K562 (cell line): ENCODE results near the gene KCNK4. TPM values are rescaled to one million over a fixed set of nuclear protein-coding genes. Genes with fewer than 3 reads are reported as not detected.

Experiments
- C11orf30 ChIP-seq: fragments of 450-650 bp; IDR thresholded peaks from 2 replicates; pipeline ENCODE4 v1.6.1; 2016; ENCODE audit warnings: low read depth, mild to moderate bottlenecking
- EP400 ChIP-seq: fragments of 450-650 bp; IDR thresholded peaks from 2 replicates; pipeline ENCODE4 v1.6.1; 2017; ENCODE audit warnings: antibody characterized with exemption, mild to moderate bottlenecking, moderate library complexity
- ETV6 ChIP-seq, 3 experiments: fragments of 150-350 bp in 1 of 3; sonication (generic) in 1 of 3; formaldehyde crosslinking in 1 of 3; IDR thresholded peaks; 2 replicates each; pipeline versions ENCODE4 v1.6.1 to v1.8.0; 2014 to 2022; ENCODE audit warnings: borderline replicate concordance in 2 of 3, low read depth in 2 of 3, antibody characterized with exemption in 1 of 3, low read length in 1 of 3, mild to moderate bottlenecking in 1 of 3, missing genetic modification reagents in 1 of 3
- FOXA3 ChIP-seq, 2 experiments: fragments of 450-650 bp in 1 of 2; sonication (generic) in 1 of 2; formaldehyde crosslinking; IDR thresholded peaks in 1 of 2; conservative IDR thresholded peaks in 1 of 2; 2 replicates each; pipeline versions ENCODE4 v1.4.0 to v1.8.0; 2020 to 2022; ENCODE audit warnings: mild to moderate bottlenecking in 2 of 2, missing genetic modification reagents in 1 of 2
- GTF2A2 ChIP-seq: IDR thresholded peaks from 2 replicates; pipeline ENCODE4 v1.6.1; 2016; ENCODE audit warnings: mild to moderate bottlenecking, missing genetic modification characterization, missing compliant biosample characterization
- KDM4B ChIP-seq, 2 experiments: fragments of 450-650 bp in 1 of 2; sonication (generic) in 1 of 2; IDR thresholded peaks; 2 replicates each; pipeline ENCODE4 v1.6.1; 2016 to 2017; ENCODE audit warnings: borderline replicate concordance in 2 of 2, antibody characterized with exemption in 1 of 2, low read depth in 1 of 2, mild to moderate bottlenecking in 1 of 2
- KLF13 ChIP-seq: fragments of 450-650 bp; IDR thresholded peaks from 2 replicates; pipeline ENCODE4 v1.6.1; 2016; ENCODE audit warnings: missing genetic modification characterization, low read depth, mild to moderate bottlenecking, missing compliant biosample characterization, moderate library complexity, borderline replicate concordance
- MTA3 ChIP-seq: fragments of 450-650 bp; formaldehyde crosslinking; IDR thresholded peaks from 2 replicates; pipeline ENCODE4 v1.6.1; 2017; ENCODE audit warnings: mild to moderate bottlenecking, borderline replicate concordance
- PHB ChIP-seq: fragments of 250-450 bp; sonication (Bioruptor Pico); IDR thresholded peaks from 2 replicates; pipeline ENCODE4 v1.5.0; 2021
- PHF8 ChIP-seq: fragments of 200-600 bp; sonication (generic); IDR thresholded peaks from 2 replicates; pipeline ENCODE4 v1.6.1; 2012; ENCODE audit warnings: mixed run types, mild to moderate bottlenecking, inconsistent platforms, low read length, moderate library complexity, borderline replicate concordance
- TEAD4 ChIP-seq, 2 experiments: sonication (generic) in 1 of 2; formaldehyde crosslinking in 1 of 2; IDR thresholded peaks; 2 replicates each; pipeline versions ENCODE4 v1.6.1 to v1.8.0; 2012 to 2022; ENCODE audit warnings: borderline replicate concordance in 1 of 2, inconsistent platforms in 1 of 2, low read length in 1 of 2, mild to moderate bottlenecking in 1 of 2, missing genetic modification reagents in 1 of 2
- ZEB2 ChIP-seq: fragments of 450-650 bp; IDR thresholded peaks from 2 replicates; pipeline ENCODE4 v1.6.1; 2016
- ZFP91 ChIP-seq: sonication (generic); formaldehyde crosslinking; IDR thresholded peaks from 2 replicates; pipeline ENCODE4 v1.8.0; 2022; ENCODE audit warnings: mild to moderate bottlenecking, missing genetic modification reagents
- ZNF263 ChIP-seq: sonication (generic); formaldehyde crosslinking; IDR thresholded peaks from 2 replicates; pipeline ENCODE4 v1.8.0; 2022; ENCODE audit warnings: mild to moderate bottlenecking, missing genetic modification reagents, borderline replicate concordance
- ZNF280B ChIP-seq: fragments of 250-450 bp; sonication (Bioruptor Pico); IDR thresholded peaks from 2 replicates; pipeline ENCODE4 v1.5.1; 2021; ENCODE audit warnings: mild to moderate bottlenecking
- polyA plus RNA-seq, 8 experiments: library from polyadenylated mRNA; depleted of rRNA in 4 of 8; stranded (reverse) in 5 of 8; unstranded in 3 of 8; fragments of >200 nt; fragmentation: Nextera tagmentation in 2 of 8; fragmentation: Illumina TruSeq in 1 of 8; extraction: Ambion mirVana in 2 of 8; extraction: Trizol in 1 of 8; gene quantifications; 2 replicates each; pipeline versions ENCODE4 v1.2.1 to v1.2.3, GENCODE V29; 2011 to 2014; ENCODE audit warnings: inconsistent platforms in 1 of 8, missing spikeins in 1 of 8
- total RNA-seq, 7 experiments: library from RNA; depleted of rRNA in 6 of 7; stranded (reverse); fragments of >200 nt in 6 of 7; fragmentation: Illumina TruSeq in 2 of 7; extraction: Trizol in 2 of 7; gene quantifications; 2 replicates each; pipeline versions ENCODE4 v1.2.1 to v1.2.3, GENCODE V29; 2011 to 2021; ENCODE audit warnings: low replicate concordance in 1 of 7
- TF ChIP-seq, protein P1 (sequence below), 2 experiments: IDR thresholded peaks in 1 of 2; conservative IDR thresholded peaks in 1 of 2; 2 replicates each; pipeline ENCODE4 v1.6.1; 2016; ENCODE audit warnings: low read depth in 2 of 2, mild to moderate bottlenecking in 1 of 2, missing compliant biosample characterization in 1 of 2, missing genetic modification characterization in 1 of 2, moderate library complexity in 1 of 2
- TF ChIP-seq, protein P2 (sequence below): fragments of 250-450 bp; sonication (Bioruptor Pico); IDR thresholded peaks from 2 replicates; pipeline ENCODE4 v1.8.0; 2022; ENCODE audit warnings: inconsistent platforms, mild to moderate bottlenecking, moderate library complexity, borderline replicate concordance

The KCNK4 gene
- total and polyA plus RNA-seq, 9 of the 15 experiments (the other 6 are each of a cell fraction or from before 2014, with no cell fraction given): not detected

GRCh38 chr11:64340671-64341335 is 49.7 kb downstream of the KCNK4 start (continued):
- TF ChIP-seq KDM4B (IDR thresholded peaks at IDR 0.05; ENCODE audit: borderline replicate concordance in 2 of 2, low read depth in 1 of 2): 0 out of 4 replicates have a peak, but pooled peaks of 1 of the 2 experiments have one; percentile 23
- peak; percentile 42; the same call in 1 of the 2 replicates for TF ChIP-seq PHF8
- no peak for TF ChIP-seq ZFP91 (CRISPR knock-in tag)
- TF ChIP-seq, protein P1, sequence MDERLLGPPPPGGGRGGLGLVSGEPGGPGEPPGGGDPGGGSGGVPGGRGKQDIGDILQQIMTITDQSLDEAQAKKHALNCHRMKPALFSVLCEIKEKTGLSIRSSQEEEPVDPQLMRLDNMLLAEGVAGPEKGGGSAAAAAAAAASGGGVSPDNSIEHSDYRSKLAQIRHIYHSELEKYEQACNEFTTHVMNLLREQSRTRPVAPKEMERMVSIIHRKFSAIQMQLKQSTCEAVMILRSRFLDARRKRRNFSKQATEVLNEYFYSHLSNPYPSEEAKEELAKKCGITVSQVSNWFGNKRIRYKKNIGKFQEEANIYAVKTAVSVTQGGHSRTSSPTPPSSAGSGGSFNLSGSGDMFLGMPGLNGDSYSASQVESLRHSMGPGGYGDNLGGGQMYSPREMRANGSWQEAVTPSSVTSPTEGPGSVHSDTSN (CRISPR knock-in tag; IDR thresholded peaks at IDR 0.05; ENCODE audit: low read depth): no peak
- TF ChIP-seq, protein P1 (tag; conservative IDR thresholded peaks at IDR 0.05; ENCODE audit: low read depth): no peak
- TF ChIP-seq GTF2A2 (tag): no peak
- TF ChIP-seq KLF13 (tag): no peak
- TF ChIP-seq ZEB2: 0 out of 2 replicates have a peak, but pooled peaks have one; percentile 24
- TF ChIP-seq, protein P2, sequence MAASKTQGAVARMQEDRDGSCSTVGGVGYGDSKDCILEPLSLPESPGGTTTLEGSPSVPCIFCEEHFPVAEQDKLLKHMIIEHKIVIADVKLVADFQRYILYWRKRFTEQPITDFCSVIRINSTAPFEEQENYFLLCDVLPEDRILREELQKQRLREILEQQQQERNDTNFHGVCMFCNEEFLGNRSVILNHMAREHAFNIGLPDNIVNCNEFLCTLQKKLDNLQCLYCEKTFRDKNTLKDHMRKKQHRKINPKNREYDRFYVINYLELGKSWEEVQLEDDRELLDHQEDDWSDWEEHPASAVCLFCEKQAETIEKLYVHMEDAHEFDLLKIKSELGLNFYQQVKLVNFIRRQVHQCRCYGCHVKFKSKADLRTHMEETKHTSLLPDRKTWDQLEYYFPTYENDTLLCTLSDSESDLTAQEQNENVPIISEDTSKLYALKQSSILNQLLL: no peak
- TF ChIP-seq TEAD4 (IDR thresholded peaks at IDR 0.05; ENCODE audit: low read length): no peak
- TF ChIP-seq TEAD4 (CRISPR knock-in tag; IDR thresholded peaks at IDR 0.05; ENCODE audit: borderline replicate concordance): no peak
- no peak for TF ChIP-seq EP400
- no peak for TF ChIP-seq C11orf30
- no peak for TF ChIP-seq ZNF280B (CRISPR knock-in tag)
- TF ChIP-seq PHB (CRISPR knock-in tag): no peak
- no peak for TF ChIP-seq ETV6 (IDR thresholded peaks at IDR 0.05; ENCODE audit: borderline replicate concordance in 1 of 2, low read depth in 2 of 2, low read length in 1 of 2)
- TF ChIP-seq ETV6 (CRISPR knock-in tag; IDR thresholded peaks at IDR 0.05; ENCODE audit: borderline replicate concordance): no peak
- TF ChIP-seq ZNF263: peak; percentile 45; the same call in 1 of the 2 replicates
- 0 out of 4 replicates have a peak, but pooled peaks of 1 of the 2 experiments have one; percentile 21 for TF ChIP-seq FOXA3 (CRISPR knock-in tag; conservative IDR thresholded peaks at IDR 0.05 in 1 of 2, IDR thresholded peaks at IDR 0.05 in 1 of 2)
- 0 out of 2 replicates have a peak, but pooled peaks have one; percentile 30 for TF ChIP-seq MTA3
